Calu3 (cell line): ENCODE data around the gene S1PR1. TPM values are rescaled to one million over a fixed set of nuclear protein-coding genes. Genes with fewer than 3 reads are reported as not detected.

Experiments used
- BruUV-seq: library from RNA; stranded (reverse); fragments of 400-500 nt; replicated peaks from 2 replicates; lab custom pipeline; 2021; lab: Mats Ljungman, UMichigan
- CTCF ChIA-PET: fragments of 300-600 bp; sonication (Branson Sonifier 250); formaldehyde crosslinking; loops from one replicate; lab custom pipeline; 2022; ENCODE audit warnings: antibody characterized with exemption; lab: Charles Lee
- DNase-seq: peaks from one replicate; pipeline ENCODE4 v3.0.0; 2022
- H3K27ac Mint-ChIP-seq: one replicate; pipeline ENCODE4 v1.8.0; 2022; ENCODE audit warnings: mixed read lengths; ENCODE audit not compliant: unreplicated experiment
- H3K27me3 Mint-ChIP-seq: one replicate; pipeline ENCODE4 v1.8.0; 2022; ENCODE audit warnings: mixed read lengths; ENCODE audit not compliant: unreplicated experiment
- H3K36me3 Mint-ChIP-seq: one replicate; pipeline ENCODE4 v1.8.0; 2022; ENCODE audit warnings: mild to moderate bottlenecking, moderate library complexity, mixed read lengths; ENCODE audit not compliant: insufficient read depth, unreplicated experiment
- H3K4me1 Mint-ChIP-seq: one replicate; pipeline ENCODE4 v1.8.0; 2022; ENCODE audit warnings: mild to moderate bottlenecking, low read depth, mixed read lengths; ENCODE audit not compliant: unreplicated experiment
- H3K4me3 Mint-ChIP-seq: one replicate; pipeline ENCODE4 v1.8.0; 2022; ENCODE audit warnings: mild to moderate bottlenecking, low read depth, moderate library complexity, mixed read lengths; ENCODE audit not compliant: unreplicated experiment
- H3K9me3 Mint-ChIP-seq: one replicate; pipeline ENCODE4 v1.8.0; 2022; ENCODE audit warnings: low read depth, mixed read lengths; ENCODE audit not compliant: unreplicated experiment
- intact Hi-C: fragments of 100-400 bp; cut with micrococcal nuclease; formaldehyde crosslinking; loops from one replicate; pipeline ENCODE4 v1.10.0; 2022; ENCODE audit not compliant: unreplicated experiment
- total RNA-seq: library from RNA; stranded (reverse); gene quantifications from 2 replicates; pipeline ENCODE4 v1.2.3, GENCODE V29; 2022
- TF ChIP-seq, protein P1 (sequence below): fragments of 200-600 bp; IDR thresholded peaks from one replicate; pipeline ENCODE4 v1.8.0; 2022; ENCODE audit warnings: antibody characterized with exemption; ENCODE audit not compliant: unreplicated experiment

The S1PR1 gene
- total RNA-seq, 1 experiment from 2014 or later = not detected

DNA sequence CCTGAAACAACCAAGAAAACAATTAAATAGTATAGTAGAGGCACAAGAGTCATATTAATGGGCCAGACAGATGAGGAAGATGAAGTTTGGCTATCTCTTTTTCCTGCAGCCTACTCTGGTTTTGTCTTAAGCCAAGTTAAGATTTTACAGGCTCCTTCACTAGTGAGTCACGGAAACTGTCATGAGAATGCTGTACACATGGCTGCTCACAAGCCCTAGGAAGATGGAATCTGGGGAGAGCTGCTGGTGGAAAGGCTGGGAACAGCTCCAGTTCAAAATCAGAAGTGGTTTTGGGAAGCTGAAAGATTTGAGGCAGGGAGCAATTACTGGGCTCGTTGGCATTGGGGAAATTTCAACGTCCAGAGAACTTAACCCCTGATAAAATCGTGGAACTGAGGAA, 46.4 kb upstream of the S1PR1 start:
- intact Hi-C loops = no loop called here
- BruUV-seq = no TSS peak
- no peak overlapping the region for H3K27ac Mint-ChIP-seq
- peaks cover 12% of the 10 kb centered on the region for H3K27me3 Mint-ChIP-seq
- no peaks in the 10 kb centered on the region for H3K36me3 Mint-ChIP-seq
- DNase-seq = no peak
- CTCF ChIA-PET = no interaction called here
- TF ChIP-seq, protein P1, sequence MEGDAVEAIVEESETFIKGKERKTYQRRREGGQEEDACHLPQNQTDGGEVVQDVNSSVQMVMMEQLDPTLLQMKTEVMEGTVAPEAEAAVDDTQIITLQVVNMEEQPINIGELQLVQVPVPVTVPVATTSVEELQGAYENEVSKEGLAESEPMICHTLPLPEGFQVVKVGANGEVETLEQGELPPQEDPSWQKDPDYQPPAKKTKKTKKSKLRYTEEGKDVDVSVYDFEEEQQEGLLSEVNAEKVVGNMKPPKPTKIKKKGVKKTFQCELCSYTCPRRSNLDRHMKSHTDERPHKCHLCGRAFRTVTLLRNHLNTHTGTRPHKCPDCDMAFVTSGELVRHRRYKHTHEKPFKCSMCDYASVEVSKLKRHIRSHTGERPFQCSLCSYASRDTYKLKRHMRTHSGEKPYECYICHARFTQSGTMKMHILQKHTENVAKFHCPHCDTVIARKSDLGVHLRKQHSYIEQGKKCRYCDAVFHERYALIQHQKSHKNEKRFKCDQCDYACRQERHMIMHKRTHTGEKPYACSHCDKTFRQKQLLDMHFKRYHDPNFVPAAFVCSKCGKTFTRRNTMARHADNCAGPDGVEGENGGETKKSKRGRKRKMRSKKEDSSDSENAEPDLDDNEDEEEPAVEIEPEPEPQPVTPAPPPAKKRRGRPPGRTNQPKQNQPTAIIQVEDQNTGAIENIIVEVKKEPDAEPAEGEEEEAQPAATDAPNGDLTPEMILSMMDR = no peak
- no peaks in the 10 kb centered on the region for H3K9me3 Mint-ChIP-seq
- no peak overlapping the region for H3K4me3 Mint-ChIP-seq
- no peaks in the 10 kb centered on the region for H3K4me1 Mint-ChIP-seq

DNA sequence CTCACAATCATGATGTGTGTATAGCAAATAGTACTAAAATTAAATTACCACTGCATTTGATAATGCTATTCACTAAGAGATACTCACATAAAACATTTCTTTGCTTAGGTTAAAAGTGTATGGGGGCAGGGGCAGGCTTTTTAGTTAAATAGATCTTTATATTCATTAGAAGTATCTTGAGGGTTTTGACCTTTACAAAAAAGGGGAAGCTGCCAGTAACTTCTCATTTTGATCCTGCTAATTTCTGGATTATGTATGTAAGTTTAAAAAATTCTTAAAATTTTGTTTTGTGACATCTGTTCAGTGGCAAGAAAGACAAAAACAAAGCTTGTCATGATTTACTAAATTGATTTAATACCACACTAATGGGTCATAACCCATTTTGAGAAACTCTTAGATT, 45.8 kb upstream of the S1PR1 start:
- no peak for DNase-seq
- Mint-ChIP-seq H3K4me3 (no peak overlapping the region), H3K4me1 (no peaks in the 10 kb centered on the region), H3K36me3 (no peaks in the 10 kb centered on the region), H3K27me3 (peaks cover 12% of the 10 kb centered on the region), H3K9me3 (no peaks in the 10 kb centered on the region), H3K27ac (no peak overlapping the region)
- no TSS peak for BruUV-seq
- CTCF ChIA-PET = no interaction called here
- intact Hi-C loops = no loop called here
- TF ChIP-seq, protein P1 = no peak

- Mint-ChIP-seq H3K4me1 (no peaks in the 10 kb centered on the region), H3K4me3 (no peak overlapping the region), H3K27me3 (peaks cover 12% of the 10 kb centered on the region), H3K27ac (no peak overlapping the region), H3K36me3 (no peaks in the 10 kb centered on the region), H3K9me3 (no peaks in the 10 kb centered on the region)
- no TSS peak for BruUV-seq
- intact Hi-C loops = no loop called here
- TF ChIP-seq, protein P1 = no peak
- DNase-seq = peak; percentile 4
- CTCF ChIA-PET = no interaction called here
Observed at GRCh38 chr1:101193733-101194169, 43.1 kb upstream of the S1PR1 start.

GRCh38 chr1:101194746-101195145, 42.1 kb upstream of the S1PR1 start:
- Mint-ChIP-seq H3K9me3 (no peaks in the 10 kb centered on the region), H3K36me3 (no peaks in the 10 kb centered on the region), H3K27ac (no peak overlapping the region), H3K4me3 (no peak overlapping the region), H3K4me1 (no peaks in the 10 kb centered on the region), H3K27me3 (peaks cover 12% of the 10 kb centered on the region)
- DNase-seq = no peak
- intact Hi-C loops = no loop called here
- BruUV-seq = no TSS peak
- TF ChIP-seq, protein P1 = no peak
- CTCF ChIA-PET = no interaction called here
